ENCODE measurements around the gene SELENOP.

GRCh38 chr5:42824347-42824976, 12.8 kb upstream of the SELENOP start:
- TF ChIP-seq CTCF (IDR thresholded peaks at IDR 0.05) = no peak
- no peak for TF ChIP-seq POLR2AphosphoS5 (IDR thresholded peaks at IDR 0.05)
- no peak for TF ChIP-seq EP300 (IDR thresholded peaks at IDR 0.05)

Measured in esophagus muscularis mucosa (tissue), 4 donors.